ENCODE data around the gene ZNF397.

DNA sequence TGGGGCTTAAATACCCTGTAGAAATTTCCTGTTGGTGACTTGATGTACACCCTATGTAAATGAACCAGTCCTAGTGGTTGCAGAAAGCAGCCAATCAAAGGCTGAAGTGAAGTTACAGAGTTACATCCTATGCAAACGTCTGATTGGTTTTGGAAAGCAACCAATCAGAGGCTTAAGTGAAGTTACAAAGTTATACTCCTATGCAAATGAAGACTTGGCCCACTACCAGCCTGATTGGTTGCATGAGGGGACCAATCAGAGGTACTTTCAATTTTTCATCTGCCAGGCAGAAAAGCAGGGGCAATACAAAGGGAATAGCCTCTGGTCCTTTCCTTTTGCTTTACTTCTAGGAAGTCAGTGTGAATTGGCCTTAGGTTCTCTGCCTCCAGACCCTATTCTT is 13.6 kb upstream of the ZNF397 start:
- TF ChIP-seq, protein P1, sequence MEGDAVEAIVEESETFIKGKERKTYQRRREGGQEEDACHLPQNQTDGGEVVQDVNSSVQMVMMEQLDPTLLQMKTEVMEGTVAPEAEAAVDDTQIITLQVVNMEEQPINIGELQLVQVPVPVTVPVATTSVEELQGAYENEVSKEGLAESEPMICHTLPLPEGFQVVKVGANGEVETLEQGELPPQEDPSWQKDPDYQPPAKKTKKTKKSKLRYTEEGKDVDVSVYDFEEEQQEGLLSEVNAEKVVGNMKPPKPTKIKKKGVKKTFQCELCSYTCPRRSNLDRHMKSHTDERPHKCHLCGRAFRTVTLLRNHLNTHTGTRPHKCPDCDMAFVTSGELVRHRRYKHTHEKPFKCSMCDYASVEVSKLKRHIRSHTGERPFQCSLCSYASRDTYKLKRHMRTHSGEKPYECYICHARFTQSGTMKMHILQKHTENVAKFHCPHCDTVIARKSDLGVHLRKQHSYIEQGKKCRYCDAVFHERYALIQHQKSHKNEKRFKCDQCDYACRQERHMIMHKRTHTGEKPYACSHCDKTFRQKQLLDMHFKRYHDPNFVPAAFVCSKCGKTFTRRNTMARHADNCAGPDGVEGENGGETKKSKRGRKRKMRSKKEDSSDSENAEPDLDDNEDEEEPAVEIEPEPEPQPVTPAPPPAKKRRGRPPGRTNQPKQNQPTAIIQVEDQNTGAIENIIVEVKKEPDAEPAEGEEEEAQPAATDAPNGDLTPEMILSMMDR (conservative IDR thresholded peaks at IDR 0.05; ENCODE audit: low read depth, low read length), result no peak
- TF ChIP-seq EZH2 (IDR thresholded peaks at IDR 0.05; ENCODE audit: low read length, unreplicated experiment), result no peak

All from PC-3 (cell line).